Endodermal cell (in vitro differentiated cells): ENCODE results near the gene NRXN3. TPM values are rescaled to one million over a fixed set of nuclear protein-coding genes. Genes with fewer than 3 reads are reported as not detected.

ENCODE experiments used
- DNase-seq: peaks from one replicate; pipeline ENCODE4 v3.0.0-alpha.2; 2017
- H3K27ac ChIP-seq: 2 replicates; pipeline ENCODE4 v1.5.1; 2013; ENCODE audit warnings: mild to moderate bottlenecking, low read depth, low read length, moderate library complexity
- H3K27me3 ChIP-seq: 2 replicates; pipeline ENCODE4 v1.6.1; 2013; ENCODE audit warnings: mild to moderate bottlenecking, low read length, moderate library complexity; ENCODE audit not compliant: insufficient read depth, control insufficient read depth, poor library complexity, severe bottlenecking
- H3K36me3 ChIP-seq: 2 replicates; pipeline ENCODE4 v1.7.0; 2013; ENCODE audit warnings: mild to moderate bottlenecking, low read length, moderate library complexity; ENCODE audit not compliant: control insufficient read depth, insufficient read depth
- H3K4me1 ChIP-seq: one replicate; pipeline ENCODE4 v1.7.0; 2013; ENCODE audit warnings: low read length; ENCODE audit not compliant: control insufficient read depth, insufficient read depth
- H3K4me3 ChIP-seq: 2 replicates; pipeline ENCODE4 v1.5.1; 2013; ENCODE audit warnings: mild to moderate bottlenecking, low read length, moderate library complexity
- H3K9ac ChIP-seq: 2 replicates; pipeline ENCODE4 v1.6.1; 2013; ENCODE audit warnings: mild to moderate bottlenecking, low read length, moderate library complexity; ENCODE audit not compliant: poor library complexity, severe bottlenecking; ENCODE audit errors: extremely low read depth
- H3K9me3 ChIP-seq: 2 replicates; pipeline ENCODE4 v1.6.1; 2013; ENCODE audit warnings: mild to moderate bottlenecking, low read length, moderate library complexity; ENCODE audit not compliant: control insufficient read depth
- H3K27ac Mint-ChIP-seq: 2 replicates; pipeline ENCODE4 v1.8.0; 2020; ENCODE audit warnings: mixed read lengths
- H3K27me3 Mint-ChIP-seq: 2 replicates; pipeline ENCODE4 v1.8.0; 2021; ENCODE audit warnings: mild to moderate bottlenecking, mixed read lengths; ENCODE audit not compliant: insufficient read depth
- H3K36me3 Mint-ChIP-seq: 2 replicates; pipeline ENCODE4 v1.8.0; 2020; ENCODE audit warnings: low read depth, mixed read lengths
- H3K4me1 Mint-ChIP-seq: 2 replicates; pipeline ENCODE4 v1.8.0; 2020; ENCODE audit warnings: mixed read lengths
- H3K4me3 Mint-ChIP-seq: 2 replicates; pipeline ENCODE4 v1.8.0; 2020; ENCODE audit warnings: mild to moderate bottlenecking, moderate library complexity, mixed read lengths
- H3K9me3 Mint-ChIP-seq: 2 replicates; pipeline ENCODE4 v1.8.0; 2020; ENCODE audit warnings: mild to moderate bottlenecking, mixed read lengths
- WGBS, 2 experiments: methylation state at CpG; one replicate each; pipeline versions ENCODE4 v1.1.5 to v1.1.7; 2013; ENCODE audit warnings: missing lambda C conversion rate in 2 of 2, mixed read lengths in 1 of 2; ENCODE audit not compliant: insufficient coverage in 1 of 2, insufficient read length in 1 of 2; 5-methylcytosine and 5-hydroxymethylcytosine counted together
- total RNA-seq, 2 donors: library from RNA; stranded (reverse); fragmentation: NEBNext Ultra II Directional in 1 of 2; extraction: Animal tissue kit (Norgen Biotek cat#: 25700) in 1 of 2; gene quantifications; 2 replicates in 1 of 2; 3 replicates in 1 of 2; pipeline ENCODE4 v1.2.1, GENCODE V29; 2021
- TF ChIP-seq, protein P1 (sequence below): fragments of 200-600 bp; sonication (generic); conservative IDR thresholded peaks from 2 replicates; pipeline ENCODE4 v1.5.0; 2021; ENCODE audit warnings: antibody characterized with exemption, mild to moderate bottlenecking

The NRXN3 gene
- total RNA-seq, 2 donors from 2014 or later = 20.9 to 21.4 TPM

DNA sequence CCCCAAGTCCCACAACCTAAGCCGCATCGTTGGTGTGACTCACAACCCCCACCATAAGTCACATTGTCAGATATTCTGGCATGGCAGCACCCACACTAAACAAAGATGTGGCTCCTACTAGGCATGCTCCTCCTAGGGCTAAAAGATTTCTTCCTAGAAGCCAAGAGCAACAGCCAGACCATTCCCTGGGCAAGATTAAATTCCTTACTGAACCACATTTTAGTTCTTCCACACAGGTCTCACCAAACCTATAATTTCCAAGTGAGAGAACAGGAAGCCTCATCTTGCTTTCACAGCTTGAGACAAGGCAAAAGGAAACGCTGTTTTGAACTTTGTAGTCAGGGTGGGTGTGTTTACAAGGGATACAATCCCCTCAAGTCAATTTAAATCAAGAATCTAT lies 1408.3 kb downstream of the NRXN3 start:
- TF ChIP-seq, protein P1, sequence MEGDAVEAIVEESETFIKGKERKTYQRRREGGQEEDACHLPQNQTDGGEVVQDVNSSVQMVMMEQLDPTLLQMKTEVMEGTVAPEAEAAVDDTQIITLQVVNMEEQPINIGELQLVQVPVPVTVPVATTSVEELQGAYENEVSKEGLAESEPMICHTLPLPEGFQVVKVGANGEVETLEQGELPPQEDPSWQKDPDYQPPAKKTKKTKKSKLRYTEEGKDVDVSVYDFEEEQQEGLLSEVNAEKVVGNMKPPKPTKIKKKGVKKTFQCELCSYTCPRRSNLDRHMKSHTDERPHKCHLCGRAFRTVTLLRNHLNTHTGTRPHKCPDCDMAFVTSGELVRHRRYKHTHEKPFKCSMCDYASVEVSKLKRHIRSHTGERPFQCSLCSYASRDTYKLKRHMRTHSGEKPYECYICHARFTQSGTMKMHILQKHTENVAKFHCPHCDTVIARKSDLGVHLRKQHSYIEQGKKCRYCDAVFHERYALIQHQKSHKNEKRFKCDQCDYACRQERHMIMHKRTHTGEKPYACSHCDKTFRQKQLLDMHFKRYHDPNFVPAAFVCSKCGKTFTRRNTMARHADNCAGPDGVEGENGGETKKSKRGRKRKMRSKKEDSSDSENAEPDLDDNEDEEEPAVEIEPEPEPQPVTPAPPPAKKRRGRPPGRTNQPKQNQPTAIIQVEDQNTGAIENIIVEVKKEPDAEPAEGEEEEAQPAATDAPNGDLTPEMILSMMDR = no peak
- no peak overlapping the region for H3K9ac ChIP-seq
- no peaks in the 10 kb centered on the region for H3K36me3 Mint-ChIP-seq
- no peaks in the 10 kb centered on the region for H3K9me3 ChIP-seq
- WGBS, 2 experiments = 86 to 93% methylated on average over 2 to 3 of the region's 3 CpGs
- no peak overlapping the region for H3K27ac ChIP-seq
- no peak overlapping the region for H3K4me3 Mint-ChIP-seq
- no peaks in the 10 kb centered on the region for H3K27me3 ChIP-seq
- no peak overlapping the region for H3K4me3 ChIP-seq
- no peak overlapping the region for H3K27ac Mint-ChIP-seq
- no peak for DNase-seq
- H3K4me1 Mint-ChIP-seq = peaks cover 34% of the 10 kb centered on the region
- no peaks in the 10 kb centered on the region for H3K4me1 ChIP-seq
- no peaks in the 10 kb centered on the region for H3K9me3 Mint-ChIP-seq
- H3K36me3 ChIP-seq = no peaks in the 10 kb centered on the region
- no peaks in the 10 kb centered on the region for H3K27me3 Mint-ChIP-seq

DNA sequence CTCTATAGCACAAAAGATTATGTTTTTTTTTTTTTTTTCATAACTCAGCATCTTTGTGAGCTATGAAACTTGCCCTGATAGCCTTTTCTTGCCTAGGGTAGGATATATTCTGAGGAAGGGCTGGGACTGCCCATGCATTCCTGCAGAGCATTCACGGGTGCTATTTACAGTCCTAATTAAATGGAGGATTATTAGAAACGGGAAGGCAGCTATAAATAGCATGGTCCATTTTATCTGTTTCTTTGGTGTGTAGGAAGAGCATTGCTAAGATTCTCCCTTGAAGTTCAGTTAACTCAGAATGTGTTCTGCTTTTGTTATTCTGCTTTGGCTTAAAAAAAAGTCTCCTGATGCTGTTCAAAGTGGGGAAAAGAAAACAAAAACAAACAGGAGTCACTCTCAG lies 1410.2 kb downstream of the NRXN3 start:
- H3K4me1 ChIP-seq = no peaks in the 10 kb centered on the region
- H3K4me3 ChIP-seq = no peak overlapping the region
- Mint-ChIP-seq H3K36me3 (no peaks in the 10 kb centered on the region), H3K27ac (no peak overlapping the region), H3K4me1 (peaks cover 37% of the 10 kb centered on the region), H3K9me3 (no peaks in the 10 kb centered on the region), H3K4me3 (no peak overlapping the region), H3K27me3 (no peaks in the 10 kb centered on the region)
- no peaks in the 10 kb centered on the region for H3K9me3 ChIP-seq
- no peaks in the 10 kb centered on the region for H3K36me3 ChIP-seq
- no peaks in the 10 kb centered on the region for H3K27me3 ChIP-seq
- DNase-seq = no peak
- TF ChIP-seq, protein P1 = no peak
- no peak overlapping the region for H3K27ac ChIP-seq
- WGBS, 2 experiments = 42 to 52% methylated on average over 2 of the region's 2 CpGs
- H3K9ac ChIP-seq = no peak overlapping the region

DNA sequence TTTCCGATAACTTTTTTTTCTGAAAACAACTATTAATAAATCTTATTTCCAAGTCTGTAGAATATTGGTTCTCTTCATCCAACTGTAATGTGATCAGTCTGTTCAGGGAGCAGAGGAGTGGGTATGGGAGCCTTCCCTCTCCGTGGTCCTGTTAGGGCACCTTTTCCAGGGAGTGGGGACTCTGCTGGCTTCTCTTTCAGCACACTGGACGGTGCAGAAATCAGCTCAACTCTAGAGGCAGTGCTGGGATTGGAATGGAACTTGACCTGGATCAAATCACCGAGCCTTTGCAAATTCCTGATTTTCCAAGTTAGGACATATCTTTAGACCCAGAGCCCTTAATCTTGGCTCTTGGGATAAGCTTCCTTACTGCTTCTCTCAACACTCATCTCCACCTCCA lies 1410.7 kb downstream of the NRXN3 start:
- Mint-ChIP-seq H3K27me3 (no peaks in the 10 kb centered on the region), H3K4me1 (peaks cover 36% of the 10 kb centered on the region), H3K9me3 (no peaks in the 10 kb centered on the region), H3K36me3 (no peaks in the 10 kb centered on the region), H3K27ac (no peak overlapping the region), H3K4me3 (no peak overlapping the region)
- DNase-seq = no peak
- WGBS, 2 experiments = 87 to 100% methylated on average over 1 to 3 of the region's 4 CpGs
- Histone ChIP-seq H3K36me3 (no peaks in the 10 kb centered on the region), H3K9ac (no peak overlapping the region), H3K27me3 (no peaks in the 10 kb centered on the region), H3K27ac (no peak overlapping the region), H3K9me3 (no peaks in the 10 kb centered on the region), H3K4me1 (no peaks in the 10 kb centered on the region), H3K4me3 (no peak overlapping the region)
- TF ChIP-seq, protein P1 = no peak
